GM12801 (cell line): ENCODE data around the gene KRT14.

Experiments
- CTCF ChIP-seq: IDR thresholded peaks from one replicate; pipeline ENCODE4 v1.5.1; 2011; ENCODE audit warnings: control low read depth; ENCODE audit not compliant: insufficient read length; ENCODE audit errors: extremely low read depth

Gene KRT14

GRCh38 chr17:41595585-41595984 lies 8.9 kb upstream of the KRT14 start:
- TF ChIP-seq CTCF, result no peak

- no peak for TF ChIP-seq CTCF
Observed at GRCh38 chr17:41594363-41594915, 7.7 kb upstream of the KRT14 start.

- no peak for TF ChIP-seq CTCF
Observed at GRCh38 chr17:41593306-41593981, 6.7 kb upstream of the KRT14 start.

- no peak for TF ChIP-seq CTCF
Observed at GRCh38 chr17:41592601-41593305, 6.1 kb upstream of the KRT14 start.

- no peak for TF ChIP-seq CTCF
Observed at GRCh38 chr17:41589301-41589700, 2.6 kb upstream of the KRT14 start.

GRCh38 chr17:41588126-41588810 lies 1.6 kb upstream of the KRT14 start:
- TF ChIP-seq CTCF, result no peak
